ENCODE results near the gene NHERF1.
A peak's percentile ranks its signal among the peaks of the same experiment; 100 is the strongest.

NHERF1 gene

DNA sequence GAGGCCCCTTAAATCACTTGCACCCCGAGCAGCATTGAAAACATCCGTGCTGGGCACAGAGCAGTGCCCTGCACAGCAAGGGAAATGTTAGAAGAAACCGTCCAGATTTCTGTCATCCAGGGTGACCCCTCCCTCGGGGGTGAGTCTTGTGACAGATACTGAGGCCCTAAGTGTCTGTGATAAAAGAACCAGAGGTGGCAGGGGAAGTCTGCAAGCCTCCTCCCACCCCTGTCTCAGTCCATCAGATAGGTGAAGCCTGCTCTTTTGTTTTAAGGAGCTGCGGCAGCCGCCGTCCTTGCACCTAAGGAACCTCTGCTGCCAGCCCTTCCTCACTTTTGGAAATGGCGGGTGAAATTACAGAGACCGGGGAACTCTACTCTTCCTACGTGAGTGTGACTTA, 28.6 kb downstream of the NHERF1 start:
- H3K9me3 ChIP-seq (ENCODE audit: insufficient read depth, low read length), result no peaks in the 10 kb centered on the region
- peak overlapping the region; percentile 69 for H3K9ac ChIP-seq (ENCODE audit: low read length)
- TF ChIP-seq EZH2phosphoT487 (IDR thresholded peaks at IDR 0.05; ENCODE audit: low read depth), result no peak
- TF ChIP-seq, protein P1, sequence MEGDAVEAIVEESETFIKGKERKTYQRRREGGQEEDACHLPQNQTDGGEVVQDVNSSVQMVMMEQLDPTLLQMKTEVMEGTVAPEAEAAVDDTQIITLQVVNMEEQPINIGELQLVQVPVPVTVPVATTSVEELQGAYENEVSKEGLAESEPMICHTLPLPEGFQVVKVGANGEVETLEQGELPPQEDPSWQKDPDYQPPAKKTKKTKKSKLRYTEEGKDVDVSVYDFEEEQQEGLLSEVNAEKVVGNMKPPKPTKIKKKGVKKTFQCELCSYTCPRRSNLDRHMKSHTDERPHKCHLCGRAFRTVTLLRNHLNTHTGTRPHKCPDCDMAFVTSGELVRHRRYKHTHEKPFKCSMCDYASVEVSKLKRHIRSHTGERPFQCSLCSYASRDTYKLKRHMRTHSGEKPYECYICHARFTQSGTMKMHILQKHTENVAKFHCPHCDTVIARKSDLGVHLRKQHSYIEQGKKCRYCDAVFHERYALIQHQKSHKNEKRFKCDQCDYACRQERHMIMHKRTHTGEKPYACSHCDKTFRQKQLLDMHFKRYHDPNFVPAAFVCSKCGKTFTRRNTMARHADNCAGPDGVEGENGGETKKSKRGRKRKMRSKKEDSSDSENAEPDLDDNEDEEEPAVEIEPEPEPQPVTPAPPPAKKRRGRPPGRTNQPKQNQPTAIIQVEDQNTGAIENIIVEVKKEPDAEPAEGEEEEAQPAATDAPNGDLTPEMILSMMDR (IDR thresholded peaks at IDR 0.05; ENCODE audit: low read depth, low read length), result no peak
- peak overlapping the region; percentile 92 for H3K4me3 ChIP-seq (ENCODE audit: low read length)
- no peaks in the 10 kb centered on the region for H3K27me3 ChIP-seq (ENCODE audit: low read depth, low read length)
- no peak overlapping the region for H2AFZ ChIP-seq (ENCODE audit: low read depth, low read length)
- H3K79me2 ChIP-seq (ENCODE audit: low read length), result peaks cover 22% of the 10 kb centered on the region
- peaks cover 28% of the 10 kb centered on the region for H3K4me1 ChIP-seq (ENCODE audit: low read length)
- H3K4me2 ChIP-seq (ENCODE audit: low read length), result peak overlapping the region; percentile 93
- peaks cover 18% of the 10 kb centered on the region for H3K36me3 ChIP-seq (replicated peaks; ENCODE audit: low read depth, low read length)
- no peak overlapping the region for H3K27ac ChIP-seq (ENCODE audit: low read length)
- no peaks in the 10 kb centered on the region for H4K20me1 ChIP-seq (ENCODE audit: insufficient read depth, low read length)

DNA sequence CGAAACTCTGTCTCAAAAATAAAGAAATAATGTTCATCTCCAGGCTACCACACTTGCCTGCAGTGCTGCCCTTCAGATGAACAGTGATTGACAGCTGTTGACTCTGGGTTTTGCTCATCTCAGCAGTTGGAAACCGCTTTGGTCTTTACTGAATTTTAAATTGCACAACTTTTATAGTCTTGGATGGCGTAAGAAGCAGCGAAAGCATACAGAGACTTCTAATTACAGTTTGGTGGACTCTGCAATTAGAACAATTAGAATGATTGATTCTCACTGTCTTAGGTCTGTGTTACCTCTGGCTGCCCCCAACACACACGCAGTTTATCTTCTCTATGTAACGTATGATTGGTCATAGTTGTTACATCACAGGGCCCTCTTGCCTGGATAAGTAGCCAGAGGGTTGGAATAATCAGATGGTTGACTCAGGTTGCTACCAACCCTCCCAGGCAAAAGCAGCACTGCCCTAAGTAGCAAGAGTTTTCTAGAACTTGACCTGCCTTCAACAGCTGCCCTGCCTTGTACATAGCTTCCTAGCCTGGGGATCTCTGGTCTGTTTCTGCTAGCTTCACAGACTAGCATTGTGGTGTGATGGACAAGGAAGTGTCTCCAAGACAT, 29.6 kb downstream of the NHERF1 start:
- peaks cover 22% of the 10 kb centered on the region for H3K79me2 ChIP-seq (ENCODE audit: low read length)
- no peaks in the 10 kb centered on the region for H4K20me1 ChIP-seq (ENCODE audit: insufficient read depth, low read length)
- no peak overlapping the region for H3K9ac ChIP-seq (ENCODE audit: low read length)
- no peak overlapping the region for H3K4me2 ChIP-seq (ENCODE audit: low read length)
- no peaks in the 10 kb centered on the region for H3K27me3 ChIP-seq (ENCODE audit: low read depth, low read length)
- no peak overlapping the region for H2AFZ ChIP-seq (ENCODE audit: low read depth, low read length)
- peaks cover 28% of the 10 kb centered on the region for H3K4me1 ChIP-seq (ENCODE audit: low read length)
- peaks cover 8% of the 10 kb centered on the region for H3K36me3 ChIP-seq (replicated peaks; ENCODE audit: low read depth, low read length)
- no peak for TF ChIP-seq EZH2phosphoT487 (IDR thresholded peaks at IDR 0.05; ENCODE audit: low read depth)
- TF ChIP-seq, protein P1 (IDR thresholded peaks at IDR 0.05; ENCODE audit: low read depth, low read length), result no peak
- no peaks in the 10 kb centered on the region for H3K9me3 ChIP-seq (ENCODE audit: insufficient read depth, low read length)
- no peak overlapping the region for H3K4me3 ChIP-seq (ENCODE audit: low read length)
- no peak overlapping the region for H3K27ac ChIP-seq (ENCODE audit: low read length)

DNA sequence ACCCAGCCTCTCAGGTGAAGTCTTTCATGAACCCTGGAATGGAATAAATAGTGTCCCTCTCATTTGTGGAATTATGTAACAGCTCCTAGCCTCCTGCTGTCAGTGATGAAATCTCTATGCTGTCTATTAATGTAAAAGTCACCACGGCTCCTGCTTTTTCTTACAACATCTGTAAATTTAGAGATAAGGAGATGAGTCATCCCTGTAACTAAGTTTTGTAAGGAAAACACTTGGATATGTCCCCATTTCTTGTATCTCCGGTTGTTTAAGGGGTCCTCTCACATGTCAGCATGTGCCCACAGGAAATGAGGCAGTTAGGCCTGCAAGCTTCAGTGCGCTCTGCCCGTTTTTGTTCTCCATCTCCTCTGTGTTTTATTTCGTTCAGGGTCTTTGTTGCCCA, 30.5 kb downstream of the NHERF1 start:
- no peaks in the 10 kb centered on the region for H4K20me1 ChIP-seq (ENCODE audit: insufficient read depth, low read length)
- H2AFZ ChIP-seq (ENCODE audit: low read depth, low read length), result no peak overlapping the region
- no peaks in the 10 kb centered on the region for H3K9me3 ChIP-seq (ENCODE audit: insufficient read depth, low read length)
- no peaks in the 10 kb centered on the region for H3K27me3 ChIP-seq (ENCODE audit: low read depth, low read length)
- no peaks in the 10 kb centered on the region for H3K36me3 ChIP-seq (replicated peaks; ENCODE audit: low read depth, low read length)
- no peak overlapping the region for H3K4me2 ChIP-seq (ENCODE audit: low read length)
- no peak for TF ChIP-seq EZH2phosphoT487 (IDR thresholded peaks at IDR 0.05; ENCODE audit: low read depth)
- TF ChIP-seq, protein P1 (IDR thresholded peaks at IDR 0.05; ENCODE audit: low read depth, low read length), result no peak
- H3K79me2 ChIP-seq (ENCODE audit: low read length), result peaks cover 22% of the 10 kb centered on the region
- no peak overlapping the region for H3K27ac ChIP-seq (ENCODE audit: low read length)
- H3K4me3 ChIP-seq (ENCODE audit: low read length), result no peak overlapping the region
- H3K4me1 ChIP-seq (ENCODE audit: low read length), result peaks cover 28% of the 10 kb centered on the region
- H3K9ac ChIP-seq (ENCODE audit: low read length), result no peak overlapping the region

DNA sequence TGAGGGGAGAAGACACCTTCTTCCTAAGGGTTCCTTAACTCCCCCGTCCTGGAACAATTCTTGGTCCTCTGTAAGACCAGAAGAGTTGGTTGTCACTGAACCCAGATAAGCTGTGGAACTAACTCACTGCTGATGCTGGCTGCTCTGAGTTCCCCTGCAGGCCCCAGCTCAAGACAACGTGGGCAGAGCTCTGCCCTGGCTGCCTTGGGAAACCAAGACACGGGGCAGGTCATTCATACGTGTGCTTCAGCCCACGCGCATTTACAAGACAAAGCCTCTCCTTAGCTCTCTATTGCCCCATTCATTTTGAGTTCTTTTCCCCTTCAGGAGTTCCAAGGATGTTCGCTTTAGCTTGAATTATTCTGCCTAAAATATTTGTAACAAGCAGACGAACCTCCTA, 31.1 kb downstream of the NHERF1 start:
- H3K9me3 ChIP-seq (ENCODE audit: insufficient read depth, low read length), result no peaks in the 10 kb centered on the region
- peaks cover 22% of the 10 kb centered on the region for H3K79me2 ChIP-seq (ENCODE audit: low read length)
- no peaks in the 10 kb centered on the region for H4K20me1 ChIP-seq (ENCODE audit: insufficient read depth, low read length)
- peak overlapping the region; percentile 42 for H3K4me2 ChIP-seq (ENCODE audit: low read length)
- no peaks in the 10 kb centered on the region for H3K27me3 ChIP-seq (ENCODE audit: low read depth, low read length)
- H3K27ac ChIP-seq (ENCODE audit: low read length), result 0 out of 2 replicates have a peak overlapping the region, but pooled peaks have one; percentile 26
- no peaks in the 10 kb centered on the region for H3K36me3 ChIP-seq (replicated peaks; ENCODE audit: low read depth, low read length)
- H3K4me1 ChIP-seq (ENCODE audit: low read length), result peaks cover 28% of the 10 kb centered on the region
- H2AFZ ChIP-seq (ENCODE audit: low read depth, low read length), result no peak overlapping the region
- no peak overlapping the region for H3K9ac ChIP-seq (ENCODE audit: low read length)
- TF ChIP-seq EZH2phosphoT487 (IDR thresholded peaks at IDR 0.05; ENCODE audit: low read depth), result no peak
- TF ChIP-seq, protein P1 (IDR thresholded peaks at IDR 0.05; ENCODE audit: low read depth, low read length), result no peak
- no peak overlapping the region for H3K4me3 ChIP-seq (ENCODE audit: low read length)
